Measurements from ENCODE around the gene NAP1L1.
A peak's percentile ranks its signal among the peaks of the same experiment; 100 is the strongest.

The NAP1L1 gene

DNA sequence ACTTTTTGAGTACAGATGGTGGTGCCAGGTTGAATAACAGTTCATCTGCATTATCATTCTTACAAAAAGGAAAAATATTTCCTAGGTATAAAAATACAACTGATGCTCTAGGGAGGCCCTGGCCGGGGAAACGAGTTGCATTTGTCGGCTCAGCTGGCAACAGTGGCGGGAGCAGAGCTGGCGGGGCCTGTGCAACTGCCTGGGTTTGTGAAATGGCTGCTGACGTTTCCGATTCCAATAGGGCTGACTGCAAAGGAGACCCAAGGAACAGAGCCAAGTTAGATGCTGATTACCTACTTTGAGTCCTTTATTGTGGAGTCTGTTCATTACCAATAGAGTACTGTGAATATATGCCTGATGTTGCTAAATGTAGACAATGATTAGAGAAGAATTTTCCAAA, 27.2 kb downstream of the NAP1L1 start:
- Histone ChIP-seq H3K4me3 (ENCODE audit: control insufficient read depth in 1 of 7, extremely low read depth in 1 of 7, insufficient read depth in 4 of 7, low read depth in 2 of 7, low read length in 6 of 7) (no peak overlapping the region), H3K27me3 (replicated peaks in 2 of 5; ENCODE audit: control insufficient read depth in 4 of 5, insufficient read depth in 5 of 5, low read length in 4 of 5) (no peaks in the 10 kb centered on the region), H3K4me1 (ENCODE audit: control extremely low read depth in 1 of 4, control insufficient read depth in 4 of 4, insufficient read depth in 4 of 4, low read length in 3 of 4) (no peaks in the 10 kb centered on the region), H3K27ac (ENCODE audit: insufficient read depth in 1 of 2, low read depth in 1 of 2, low read length in 2 of 2, poor library complexity in 1 of 2, severe bottlenecking in 2 of 2) (no peak overlapping the region), H3K9me3 (ENCODE audit: control extremely low read depth in 1 of 5, control insufficient read depth in 4 of 5, insufficient read depth in 2 of 5, low read depth in 1 of 5, low read length in 4 of 5) (no peaks in the 10 kb centered on the region), H3K36me3 (ENCODE audit: control insufficient read depth in 4 of 4, insufficient read depth in 4 of 4, low read length in 3 of 4) (peaks cover 18 to 79% (median 53%) of the 10 kb centered on the region in 4 experiments)
- ChIA-PET POLR2A (no interaction called here), CTCF (interaction anchor here (1.0 kb wide), 2 partner anchors 10 to 530 kb away, joined by 3 read pairs; no protein-coding TSS in a partner anchor)
- WGBS (ENCODE audit: insufficient coverage) = 96% methylated on average over 7 of the region's 7 CpGs
- no peak for DNase-seq

DNA sequence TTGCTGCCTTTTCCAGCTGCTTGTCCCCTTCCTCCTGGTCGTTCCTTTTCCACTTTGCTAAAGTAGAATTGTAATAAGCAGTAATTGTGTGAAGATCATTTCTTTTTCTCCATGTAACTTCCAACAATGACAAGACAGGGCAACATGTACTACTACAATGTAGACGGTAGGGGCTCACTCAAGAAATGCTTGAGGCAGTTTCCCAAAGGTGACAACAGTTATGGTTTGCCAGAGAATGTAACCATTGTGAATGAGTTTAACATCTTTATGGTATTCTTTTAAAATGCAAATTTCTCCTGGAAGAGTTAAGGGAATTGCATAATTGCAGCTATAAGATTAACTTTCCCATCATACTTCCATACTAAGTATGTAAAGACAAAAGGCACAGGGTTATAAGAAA, 29.1 kb downstream of the NAP1L1 start:
- H3K4me3 ChIP-seq (ENCODE audit: control insufficient read depth in 1 of 7, extremely low read depth in 1 of 7, insufficient read depth in 4 of 7, low read depth in 2 of 7, low read length in 6 of 7) = no peak overlapping the region
- H3K4me1 ChIP-seq (ENCODE audit: control extremely low read depth in 1 of 4, control insufficient read depth in 4 of 4, insufficient read depth in 4 of 4, low read length in 3 of 4) = no peaks in the 10 kb centered on the region
- 100% methylated on average over 1 of the region's 2 CpGs for WGBS (ENCODE audit: insufficient coverage)
- ChIA-PET POLR2A (no interaction called here), CTCF (interaction anchor here (0.7 to 1.6 kb wide), 5 partner anchors 10 to 531 kb away, joined by 3 to 7 read pairs (median 4); no protein-coding TSS in a partner anchor)
- H3K9me3 ChIP-seq (ENCODE audit: control extremely low read depth in 1 of 5, control insufficient read depth in 4 of 5, insufficient read depth in 2 of 5, low read depth in 1 of 5, low read length in 4 of 5) = no peaks in the 10 kb centered on the region
- DNase-seq = no peak
- H3K36me3 ChIP-seq (ENCODE audit: control insufficient read depth in 4 of 4, insufficient read depth in 4 of 4, low read length in 3 of 4) = peaks cover 23 to 85% (median 53%) of the 10 kb centered on the region in 4 experiments
- H3K27ac ChIP-seq (ENCODE audit: insufficient read depth in 1 of 2, low read depth in 1 of 2, low read length in 2 of 2, poor library complexity in 1 of 2, severe bottlenecking in 2 of 2) = no peak overlapping the region
- H3K27me3 ChIP-seq (replicated peaks in 2 of 5; ENCODE audit: control insufficient read depth in 4 of 5, insufficient read depth in 5 of 5, low read length in 4 of 5) = no peaks in the 10 kb centered on the region

DNA sequence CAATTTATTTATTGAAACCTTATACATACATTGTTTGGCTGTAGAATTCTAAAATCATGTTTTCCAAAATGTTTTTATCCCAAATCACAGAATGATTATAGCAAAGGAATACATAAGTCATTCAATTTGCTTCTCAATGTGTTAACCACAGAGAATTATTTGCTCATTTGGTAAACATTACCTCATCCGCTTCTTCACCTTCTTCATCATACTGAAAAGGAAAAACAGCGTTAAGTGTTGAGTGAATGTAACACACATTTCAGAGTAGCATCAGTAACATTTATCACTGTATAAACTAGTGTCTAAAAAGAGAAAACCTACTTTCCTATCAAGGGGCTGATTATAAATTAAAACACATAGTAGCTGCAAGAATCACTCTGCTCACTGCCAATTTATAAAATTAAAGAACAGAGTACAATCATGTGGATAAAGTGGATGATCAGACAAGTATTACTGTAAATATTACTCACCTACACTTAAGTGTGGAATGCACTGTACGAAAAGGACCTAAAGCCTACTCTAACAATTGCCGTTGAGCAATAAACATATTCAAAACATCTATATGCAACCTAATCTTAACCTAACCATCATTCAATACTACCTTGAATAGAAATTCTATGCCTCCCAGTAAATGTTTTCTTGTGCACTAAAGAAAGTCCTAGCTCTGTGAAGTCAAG, 34.8 kb downstream of the NAP1L1 start:
- no peak overlapping the region for H3K4me3 ChIP-seq (ENCODE audit: control insufficient read depth in 1 of 7, extremely low read depth in 1 of 7, insufficient read depth in 4 of 7, low read depth in 2 of 7, low read length in 6 of 7)
- no peaks in the 10 kb centered on the region for H3K4me1 ChIP-seq (ENCODE audit: control extremely low read depth in 1 of 4, control insufficient read depth in 4 of 4, insufficient read depth in 4 of 4, low read length in 3 of 4)
- H3K9me3 ChIP-seq (ENCODE audit: control extremely low read depth in 1 of 5, control insufficient read depth in 4 of 5, insufficient read depth in 2 of 5, low read depth in 1 of 5, low read length in 4 of 5) = no peaks in the 10 kb centered on the region
- ChIA-PET POLR2A (no interaction called here), CTCF (interaction anchor here (0.9 to 2.0 kb wide), 6 partner anchors 10 to 298 kb away, joined by 3 to 10 read pairs (median 5); partner anchors contain the start of gene BBS10)
- no peak for DNase-seq
- H3K27ac ChIP-seq (ENCODE audit: insufficient read depth in 1 of 2, low read depth in 1 of 2, low read length in 2 of 2, poor library complexity in 1 of 2, severe bottlenecking in 2 of 2) = no peak overlapping the region
- H3K36me3 ChIP-seq (ENCODE audit: control insufficient read depth in 4 of 4, insufficient read depth in 4 of 4, low read length in 3 of 4) = peaks cover 14 to 72% (median 44%) of the 10 kb centered on the region in 4 experiments
- WGBS (ENCODE audit: insufficient coverage) = 88% methylated on average over 2 of the region's 4 CpGs
- H3K27me3 ChIP-seq (replicated peaks in 2 of 5; ENCODE audit: control insufficient read depth in 4 of 5, insufficient read depth in 5 of 5, low read length in 4 of 5) = no peaks in the 10 kb centered on the region

DNA sequence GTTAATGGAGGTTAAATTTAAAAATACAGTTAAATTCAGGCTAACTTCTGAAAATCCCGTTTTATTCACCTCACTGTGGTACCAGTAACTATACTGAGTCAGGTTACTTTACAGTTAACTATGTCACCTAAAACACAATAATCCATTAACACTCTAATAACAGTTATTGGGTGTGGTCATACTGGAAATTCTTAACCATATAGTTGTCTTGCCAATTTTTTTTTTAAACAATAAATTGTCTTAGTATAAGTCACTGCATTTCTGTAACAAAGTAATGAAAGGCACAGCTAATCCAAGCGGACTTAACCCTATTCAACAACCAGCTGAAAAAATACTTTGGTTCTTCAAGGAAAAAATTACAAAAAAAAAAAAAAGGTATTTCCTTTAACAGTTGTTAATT, 36.7 kb downstream of the NAP1L1 start:
- H3K4me1 ChIP-seq (ENCODE audit: control extremely low read depth in 1 of 4, control insufficient read depth in 4 of 4, insufficient read depth in 4 of 4, low read length in 3 of 4) = no peaks in the 10 kb centered on the region
- H3K4me3 ChIP-seq (ENCODE audit: control insufficient read depth in 1 of 7, extremely low read depth in 1 of 7, insufficient read depth in 4 of 7, low read depth in 2 of 7, low read length in 6 of 7) = no peak overlapping the region
- no CpG with 5 or more reads among the region's 2 CpGs for WGBS (ENCODE audit: insufficient coverage)
- H3K9me3 ChIP-seq (ENCODE audit: control extremely low read depth in 1 of 5, control insufficient read depth in 4 of 5, insufficient read depth in 2 of 5, low read depth in 1 of 5, low read length in 4 of 5) = no peaks in the 10 kb centered on the region
- no peak overlapping the region for H3K27ac ChIP-seq (ENCODE audit: insufficient read depth in 1 of 2, low read depth in 1 of 2, low read length in 2 of 2, poor library complexity in 1 of 2, severe bottlenecking in 2 of 2)
- peaks cover 11 to 55% (median 33%) of the 10 kb centered on the region in 4 experiments for H3K36me3 ChIP-seq (ENCODE audit: control insufficient read depth in 4 of 4, insufficient read depth in 4 of 4, low read length in 3 of 4)
- no peak for DNase-seq
- CTCF ChIA-PET = interaction anchor here (0.6 to 1.6 kb wide), 6 partner anchors 8 to 713 kb away, joined by 3 to 5 read pairs (median 4); partner anchors contain the start of gene GLIPR1L1
- H3K27me3 ChIP-seq (replicated peaks in 2 of 5; ENCODE audit: control insufficient read depth in 4 of 5, insufficient read depth in 5 of 5, low read length in 4 of 5) = no peaks in the 10 kb centered on the region
- POLR2A ChIA-PET = interaction anchor here (0.6 kb wide), 1 partner anchor 463 kb away, joined by 5 read pairs; no protein-coding TSS in a partner anchor

DNA sequence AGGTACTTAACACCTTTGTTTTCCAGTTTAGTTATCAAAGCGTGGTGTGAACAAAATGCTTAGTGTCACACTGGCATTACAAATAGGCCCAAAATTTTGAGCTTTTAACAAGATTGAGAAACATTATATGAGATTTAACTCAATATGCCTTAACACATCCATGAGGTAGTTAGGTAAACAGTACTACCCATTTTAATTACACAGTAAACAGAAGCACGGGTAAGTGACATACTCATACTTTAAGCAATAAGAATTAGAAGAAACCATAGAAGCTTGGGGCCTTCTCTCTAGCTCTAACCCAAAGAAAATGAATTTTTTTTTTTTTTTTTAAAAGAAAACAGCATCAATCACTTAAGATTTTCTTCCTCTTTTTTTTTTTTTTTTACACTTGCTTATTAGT, 37.4 kb downstream of the NAP1L1 start:
- H3K36me3 ChIP-seq (ENCODE audit: control insufficient read depth in 4 of 4, insufficient read depth in 4 of 4, low read length in 3 of 4) = peaks cover 11 to 48% (median 30%) of the 10 kb centered on the region in 4 experiments

DNA sequence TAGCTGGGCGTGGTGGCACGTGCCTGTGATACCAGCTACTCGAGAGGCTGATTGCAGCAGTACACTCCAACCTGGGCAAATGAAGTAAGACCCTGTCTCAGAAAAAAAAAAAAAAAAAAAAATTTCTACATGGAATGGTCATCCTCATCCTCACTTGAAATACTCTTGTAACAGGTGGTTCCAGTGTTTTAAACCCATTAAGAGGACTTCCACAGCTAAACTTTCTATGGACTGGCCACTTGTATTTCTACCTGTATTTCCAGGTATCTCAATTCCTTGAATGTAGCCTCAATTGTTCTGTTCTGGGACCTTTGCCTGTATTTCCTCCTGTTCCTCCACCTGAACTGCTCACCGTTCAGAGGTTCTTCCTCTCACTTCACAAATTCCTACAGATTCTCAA, 41.1 kb downstream of the NAP1L1 start:
- H3K4me3 ChIP-seq (ENCODE audit: control insufficient read depth in 1 of 7, extremely low read depth in 1 of 7, insufficient read depth in 4 of 7, low read depth in 2 of 7, low read length in 6 of 7) = no peak overlapping the region
- 100% methylated on average over 1 of the region's 4 CpGs for WGBS (ENCODE audit: insufficient coverage)
- no peaks in the 10 kb centered on the region for H3K9me3 ChIP-seq (ENCODE audit: control extremely low read depth in 1 of 5, control insufficient read depth in 4 of 5, insufficient read depth in 2 of 5, low read depth in 1 of 5, low read length in 4 of 5)
- CTCF ChIA-PET = interaction anchor here (0.7 to 1.9 kb wide), 3 partner anchors 12 to 517 kb away, joined by 3 to 7 read pairs (median 6); no protein-coding TSS in a partner anchor
- POLR2A ChIA-PET = no interaction called here
- H3K4me1 ChIP-seq (ENCODE audit: control extremely low read depth in 1 of 4, control insufficient read depth in 4 of 4, insufficient read depth in 4 of 4, low read length in 3 of 4) = no peaks in the 10 kb centered on the region
- H3K27ac ChIP-seq (ENCODE audit: insufficient read depth in 1 of 2, low read depth in 1 of 2, low read length in 2 of 2, poor library complexity in 1 of 2, severe bottlenecking in 2 of 2) = no peak overlapping the region
- H3K36me3 ChIP-seq (ENCODE audit: control insufficient read depth in 4 of 4, insufficient read depth in 4 of 4, low read length in 3 of 4) = peaks cover 2 to 14% (median 8%) of the 10 kb centered on the region in 4 experiments
- no peaks in the 10 kb centered on the region for H3K27me3 ChIP-seq (replicated peaks in 2 of 5; ENCODE audit: control insufficient read depth in 4 of 5, insufficient read depth in 5 of 5, low read length in 4 of 5)
- DNase-seq = no peak

More for the DNA sequence above, 37.4 kb downstream of the NAP1L1 start:
- no peak overlapping the region for H3K27ac ChIP-seq (ENCODE audit: insufficient read depth in 1 of 2, low read depth in 1 of 2, low read length in 2 of 2, poor library complexity in 1 of 2, severe bottlenecking in 2 of 2)
- ChIA-PET CTCF (interaction anchor here (0.7 to 1.3 kb wide), 4 partner anchors 10 to 520 kb away, joined by 3 to 5 read pairs (median 4); no protein-coding TSS in a partner anchor), POLR2A (no interaction called here)
- no peak for DNase-seq
- H3K9me3 ChIP-seq (ENCODE audit: control extremely low read depth in 1 of 5, control insufficient read depth in 4 of 5, insufficient read depth in 2 of 5, low read depth in 1 of 5, low read length in 4 of 5) = no peaks in the 10 kb centered on the region
- no peaks in the 10 kb centered on the region for H3K27me3 ChIP-seq (replicated peaks in 2 of 5; ENCODE audit: control insufficient read depth in 4 of 5, insufficient read depth in 5 of 5, low read length in 4 of 5)
- no peaks in the 10 kb centered on the region for H3K4me1 ChIP-seq (ENCODE audit: control extremely low read depth in 1 of 4, control insufficient read depth in 4 of 4, insufficient read depth in 4 of 4, low read length in 3 of 4)
- no peak overlapping the region for H3K4me3 ChIP-seq (ENCODE audit: control insufficient read depth in 1 of 7, extremely low read depth in 1 of 7, insufficient read depth in 4 of 7, low read depth in 2 of 7, low read length in 6 of 7)
- no CpG with 5 or more reads among the region's 2 CpGs for WGBS (ENCODE audit: insufficient coverage)

DNA sequence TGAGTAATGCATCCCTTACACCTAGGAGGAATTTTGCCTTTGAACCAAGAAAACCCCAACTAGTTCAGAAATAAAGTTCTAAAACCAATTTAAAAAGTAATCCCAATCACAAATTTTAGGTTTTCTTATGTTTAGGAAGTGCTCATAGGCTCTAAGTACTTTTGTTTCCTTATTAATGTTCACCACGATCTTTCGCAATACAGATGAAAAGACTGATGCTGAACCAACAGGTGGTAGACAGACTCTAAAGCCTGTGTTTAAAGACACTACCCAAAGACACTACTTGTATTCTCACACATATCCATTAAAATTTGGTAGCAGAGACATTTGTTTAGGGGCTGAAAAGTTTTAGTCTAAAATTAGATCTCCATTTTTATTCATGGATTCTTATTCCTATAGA, 42.3 kb downstream of the NAP1L1 start:
- Histone ChIP-seq H3K4me1 (ENCODE audit: control extremely low read depth in 1 of 4, control insufficient read depth in 4 of 4, insufficient read depth in 4 of 4, low read length in 3 of 4) (peaks cover 0 to 5% (median 0%) of the 10 kb centered on the region in 4 experiments), H3K36me3 (ENCODE audit: control insufficient read depth in 4 of 4, insufficient read depth in 4 of 4, low read length in 3 of 4) (peaks cover 2 to 10% (median 4%) of the 10 kb centered on the region in 4 experiments), H3K27me3 (replicated peaks in 2 of 5; ENCODE audit: control insufficient read depth in 4 of 5, insufficient read depth in 5 of 5, low read length in 4 of 5) (no peaks in the 10 kb centered on the region), H3K9me3 (ENCODE audit: control extremely low read depth in 1 of 5, control insufficient read depth in 4 of 5, insufficient read depth in 2 of 5, low read depth in 1 of 5, low read length in 4 of 5) (no peaks in the 10 kb centered on the region), H3K27ac (ENCODE audit: insufficient read depth in 1 of 2, low read depth in 1 of 2, low read length in 2 of 2, poor library complexity in 1 of 2, severe bottlenecking in 2 of 2) (no peak overlapping the region), H3K4me3 (ENCODE audit: control insufficient read depth in 1 of 7, extremely low read depth in 1 of 7, insufficient read depth in 4 of 7, low read depth in 2 of 7, low read length in 6 of 7) (no peak overlapping the region)
- CTCF ChIA-PET = interaction anchor here (1.9 to 3.2 kb wide), 2 partner anchors 11 to 516 kb away, joined by 6 to 13 read pairs; partner anchors contain the start of gene PHLDA1
- POLR2A ChIA-PET = no interaction called here
- peak in 2 of 3 donors; percentile 39 to 47 for DNase-seq
- 100% methylated on average over 1 of the region's 2 CpGs for WGBS (ENCODE audit: insufficient coverage)
